Measurements from ENCODE around the gene LHX3.

The LHX3 gene

GRCh38 chr9:136182420-136182787, 22.5 kb downstream of the LHX3 start:
- Histone ChIP-seq H2BK5ac (ENCODE audit: low read length) (no peak overlapping the region), H2BK15ac (ENCODE audit: low read length) (peak overlapping the region; percentile 25), H4K8ac (ENCODE audit: low read depth, low read length) (no peak overlapping the region), H3K27ac (replicated peaks; ENCODE audit: low read length) (no peak overlapping the region), H3K18ac (ENCODE audit: low read length) (no peak overlapping the region), H3K14ac (ENCODE audit: low read length) (no peak overlapping the region), H2BK120ac (ENCODE audit: low read depth, low read length) (no peak overlapping the region), H3K79me1 (ENCODE audit: low read depth, low read length) (peaks cover 5% of the 10 kb centered on the region), H3K4me1 (ENCODE audit: control insufficient read depth in 2 of 2, insufficient read depth in 1 of 2, low read depth in 1 of 2, low read length in 2 of 2) (peaks cover 4 to 20% of the 10 kb centered on the region in 2 donors), H3K9ac (ENCODE audit: low read depth, low read length, poor library complexity) (no peak overlapping the region), H3K36me3 (replicated peaks in 1 of 2; ENCODE audit: control insufficient read depth in 2 of 2, insufficient read depth in 2 of 2, low read length in 2 of 2) (no peaks in the 10 kb centered on the region), H4K91ac (ENCODE audit: low read depth, low read length, poor library complexity) (no peak overlapping the region), H2AK5ac (ENCODE audit: low read depth, low read length) (peak overlapping the region; percentile 94), H3K9me3 (replicated peaks in 1 of 2; ENCODE audit: control insufficient read depth in 2 of 2, insufficient read depth in 1 of 2, low read depth in 1 of 2, low read length in 2 of 2) (peaks cover 0 to 2% of the 10 kb centered on the region in 2 donors), H2BK12ac (ENCODE audit: low read length) (no peak overlapping the region), H3K4ac (ENCODE audit: low read length) (no peak overlapping the region), H3K23ac (ENCODE audit: low read depth, low read length, poor library complexity) (no peak overlapping the region), H3K4me2 (ENCODE audit: insufficient read depth, low read length, poor library complexity, severe bottlenecking) (no peak overlapping the region), H2AFZ (ENCODE audit: low read length) (no peak overlapping the region), H3K27me3 (ENCODE audit: control insufficient read depth in 3 of 3, insufficient read depth in 3 of 3, low read depth in 1 of 3, low read length in 3 of 3) (peaks cover 0 to 90% (median 0%) of the 10 kb centered on the region in 3 experiments), H3K4me3 (ENCODE audit: low read length in 2 of 2) (no peak overlapping the region)
- no CpG with 5 or more reads among the region's 14 CpGs for WGBS, 2 donors (ENCODE audit: extremely low coverage in 2 of 2, insufficient read length in 2 of 2, insufficient replicate concordance in 1 of 2)
- DNase-seq (ENCODE audit: low spot score): no peak

GRCh38 chr9:136181784-136182419, 23.0 kb downstream of the LHX3 start:
- Histone ChIP-seq H2AK5ac (ENCODE audit: low read depth, low read length) (peak overlapping the region; percentile 94), H3K79me1 (ENCODE audit: low read depth, low read length) (peaks cover 5% of the 10 kb centered on the region), H3K36me3 (replicated peaks in 1 of 2; ENCODE audit: control insufficient read depth in 2 of 2, insufficient read depth in 2 of 2, low read length in 2 of 2) (no peaks in the 10 kb centered on the region), H3K4ac (ENCODE audit: low read length) (no peak overlapping the region), H3K14ac (ENCODE audit: low read length) (no peak overlapping the region), H4K8ac (ENCODE audit: low read depth, low read length) (no peak overlapping the region), H2BK12ac (ENCODE audit: low read length) (no peak overlapping the region), H3K18ac (ENCODE audit: low read length) (peak overlapping the region; percentile 57), H2AFZ (ENCODE audit: low read length) (no peak overlapping the region), H3K27me3 (ENCODE audit: control insufficient read depth in 3 of 3, insufficient read depth in 3 of 3, low read depth in 1 of 3, low read length in 3 of 3) (peaks cover 0 to 90% (median 0%) of the 10 kb centered on the region in 3 experiments), H2BK5ac (ENCODE audit: low read length) (no peak overlapping the region), H3K4me1 (ENCODE audit: control insufficient read depth in 2 of 2, insufficient read depth in 1 of 2, low read depth in 1 of 2, low read length in 2 of 2) (peaks cover 4 to 20% of the 10 kb centered on the region in 2 donors), H3K9ac (ENCODE audit: low read depth, low read length, poor library complexity) (no peak overlapping the region), H3K9me3 (replicated peaks in 1 of 2; ENCODE audit: control insufficient read depth in 2 of 2, insufficient read depth in 1 of 2, low read depth in 1 of 2, low read length in 2 of 2) (peaks cover 0 to 2% of the 10 kb centered on the region in 2 donors), H3K4me2 (ENCODE audit: insufficient read depth, low read length, poor library complexity, severe bottlenecking) (no peak overlapping the region), H2BK15ac (ENCODE audit: low read length) (peak overlapping the region; percentile 25), H3K27ac (replicated peaks; ENCODE audit: low read length) (no peak overlapping the region), H2BK120ac (ENCODE audit: low read depth, low read length) (no peak overlapping the region), H3K4me3 (ENCODE audit: low read length in 2 of 2) (no peak overlapping the region), H4K91ac (ENCODE audit: low read depth, low read length, poor library complexity) (no peak overlapping the region), H3K23ac (ENCODE audit: low read depth, low read length, poor library complexity) (no peak overlapping the region)
- no CpG with 5 or more reads among the region's 8 CpGs for WGBS, 2 donors (ENCODE audit: extremely low coverage in 2 of 2, insufficient read length in 2 of 2, insufficient replicate concordance in 1 of 2)
- DNase-seq (ENCODE audit: low spot score): no peak

GRCh38 chr9:136180586-136180985, 24.3 kb downstream of the LHX3 start:
- Histone ChIP-seq H3K4me3 (ENCODE audit: low read length in 2 of 2) (no peak overlapping the region), H2BK12ac (ENCODE audit: low read length) (peak overlapping the region; percentile 23), H2BK120ac (ENCODE audit: low read depth, low read length) (no peak overlapping the region), H3K4ac (ENCODE audit: low read length) (no peak overlapping the region), H2BK15ac (ENCODE audit: low read length) (no peak overlapping the region), H3K23ac (ENCODE audit: low read depth, low read length, poor library complexity) (no peak overlapping the region), H2BK5ac (ENCODE audit: low read length) (no peak overlapping the region), H3K27me3 (ENCODE audit: control insufficient read depth in 3 of 3, insufficient read depth in 3 of 3, low read depth in 1 of 3, low read length in 3 of 3) (peaks cover 0 to 85% (median 0%) of the 10 kb centered on the region in 3 experiments), H3K14ac (ENCODE audit: low read length) (no peak overlapping the region), H3K4me1 (ENCODE audit: control insufficient read depth in 2 of 2, insufficient read depth in 1 of 2, low read depth in 1 of 2, low read length in 2 of 2) (peaks cover under 1 to 24% of the 10 kb centered on the region in 2 donors), H3K9ac (ENCODE audit: low read depth, low read length, poor library complexity) (no peak overlapping the region), H4K91ac (ENCODE audit: low read depth, low read length, poor library complexity) (no peak overlapping the region), H3K79me1 (ENCODE audit: low read depth, low read length) (peaks cover 5% of the 10 kb centered on the region), H3K18ac (ENCODE audit: low read length) (peak overlapping the region; percentile 65), H3K4me2 (ENCODE audit: insufficient read depth, low read length, poor library complexity, severe bottlenecking) (no peak overlapping the region), H2AK5ac (ENCODE audit: low read depth, low read length) (peak overlapping the region; percentile 19), H3K27ac (replicated peaks; ENCODE audit: low read length) (no peak overlapping the region), H4K8ac (ENCODE audit: low read depth, low read length) (no peak overlapping the region), H3K36me3 (replicated peaks in 1 of 2; ENCODE audit: control insufficient read depth in 2 of 2, insufficient read depth in 2 of 2, low read length in 2 of 2) (no peaks in the 10 kb centered on the region), H3K9me3 (replicated peaks in 1 of 2; ENCODE audit: control insufficient read depth in 2 of 2, insufficient read depth in 1 of 2, low read depth in 1 of 2, low read length in 2 of 2) (peaks cover 0 to 2% of the 10 kb centered on the region in 2 donors), H2AFZ (ENCODE audit: low read length) (no peak overlapping the region)
- DNase-seq (ENCODE audit: low spot score): no peak
- WGBS, 2 donors (ENCODE audit: extremely low coverage in 2 of 2, insufficient read length in 2 of 2, insufficient replicate concordance in 1 of 2): no CpG with 5 or more reads among the region's 11 CpGs

GRCh38 chr9:136179761-136180160, 25.2 kb downstream of the LHX3 start:
- Histone ChIP-seq H3K4ac (ENCODE audit: low read length) (no peak overlapping the region), H2BK15ac (ENCODE audit: low read length) (peak overlapping the region; percentile 18), H4K91ac (ENCODE audit: low read depth, low read length, poor library complexity) (no peak overlapping the region), H2BK12ac (ENCODE audit: low read length) (peak overlapping the region; percentile 48), H3K4me1 (ENCODE audit: control insufficient read depth in 2 of 2, insufficient read depth in 1 of 2, low read depth in 1 of 2, low read length in 2 of 2) (peaks cover 0 to 26% of the 10 kb centered on the region in 2 donors), H3K27me3 (ENCODE audit: control insufficient read depth in 3 of 3, insufficient read depth in 3 of 3, low read depth in 1 of 3, low read length in 3 of 3) (peaks cover 0 to 84% (median 0%) of the 10 kb centered on the region in 3 experiments), H2BK5ac (ENCODE audit: low read length) (no peak overlapping the region), H3K27ac (replicated peaks; ENCODE audit: low read length) (no peak overlapping the region), H3K4me2 (ENCODE audit: insufficient read depth, low read length, poor library complexity, severe bottlenecking) (no peak overlapping the region), H2AFZ (ENCODE audit: low read length) (no peak overlapping the region), H3K9ac (ENCODE audit: low read depth, low read length, poor library complexity) (peak overlapping the region; percentile 85), H4K8ac (ENCODE audit: low read depth, low read length) (no peak overlapping the region), H3K18ac (ENCODE audit: low read length) (peak overlapping the region; percentile 12), H3K14ac (ENCODE audit: low read length) (no peak overlapping the region), H3K4me3 (ENCODE audit: low read length in 2 of 2) (peak overlapping the region in 1 of 2 donors; percentile 71), H3K36me3 (replicated peaks in 1 of 2; ENCODE audit: control insufficient read depth in 2 of 2, insufficient read depth in 2 of 2, low read length in 2 of 2) (no peaks in the 10 kb centered on the region), H2BK120ac (ENCODE audit: low read depth, low read length) (no peak overlapping the region), H3K9me3 (replicated peaks in 1 of 2; ENCODE audit: control insufficient read depth in 2 of 2, insufficient read depth in 1 of 2, low read depth in 1 of 2, low read length in 2 of 2) (peaks cover 0 to 2% of the 10 kb centered on the region in 2 donors), H3K23ac (ENCODE audit: low read depth, low read length, poor library complexity) (peak overlapping the region; percentile 94), H2AK5ac (ENCODE audit: low read depth, low read length) (peak overlapping the region; percentile 98), H3K79me1 (ENCODE audit: low read depth, low read length) (peaks cover 5% of the 10 kb centered on the region)
- no CpG with 5 or more reads among the region's 13 CpGs for WGBS, 2 donors (ENCODE audit: extremely low coverage in 2 of 2, insufficient read length in 2 of 2, insufficient replicate concordance in 1 of 2)
- no peak for DNase-seq (ENCODE audit: low spot score)
